Measurements from ENCODE around the gene USP7. TPM values are rescaled to one million over a fixed set of nuclear protein-coding genes. Genes with fewer than 3 reads are reported as not detected.

The USP7 gene
- total RNA-seq, 2 experiments from 2014 or later = 155 to 163 TPM

DNA sequence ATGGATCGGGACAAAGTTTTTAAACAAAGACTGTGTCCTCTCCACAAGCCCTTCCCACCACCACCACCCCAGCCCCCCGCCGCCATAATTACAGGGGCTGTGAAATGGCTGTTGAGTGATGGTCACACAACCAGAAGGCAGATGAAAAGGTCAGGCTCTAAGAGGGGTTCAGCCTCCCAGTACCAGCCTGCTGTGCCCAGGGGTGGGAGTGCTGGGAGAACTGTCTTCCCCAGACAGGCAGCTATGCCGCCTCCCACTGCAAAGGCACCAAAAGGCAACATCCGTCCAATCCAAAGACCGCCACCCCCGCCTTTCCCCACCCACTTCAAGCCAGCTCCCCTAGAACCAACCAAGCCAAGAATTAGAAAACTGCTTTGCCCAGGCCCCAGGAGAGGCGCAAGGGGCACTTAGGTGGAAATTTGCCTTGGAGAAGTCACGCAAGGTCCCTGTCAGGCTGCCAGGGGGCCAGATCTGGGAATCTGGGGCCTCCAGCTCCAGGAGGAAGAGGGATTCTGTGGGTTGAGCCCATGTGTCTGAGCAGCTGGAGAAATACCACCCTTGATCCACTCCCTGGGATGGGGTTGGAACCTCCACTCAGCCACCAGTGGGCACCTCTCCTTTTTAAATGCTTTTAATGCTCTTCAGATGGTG is 109.3 kb downstream of the USP7 start:
- ChIA-PET POLR2A (interaction anchor here (0.5 to 9.0 kb wide), 3 partner anchors 12 to 175 kb away, joined by 3 to 99 read pairs (median 4); partner anchors contain the start of gene CARHSP1), CTCF (interaction anchor here (0.9 to 2.2 kb wide), 5 partner anchors 10 to 27 kb away, joined by 3 to 13 read pairs (median 7); partner anchors contain the start of gene CARHSP1)
- TF ChIP-seq, protein P1, sequence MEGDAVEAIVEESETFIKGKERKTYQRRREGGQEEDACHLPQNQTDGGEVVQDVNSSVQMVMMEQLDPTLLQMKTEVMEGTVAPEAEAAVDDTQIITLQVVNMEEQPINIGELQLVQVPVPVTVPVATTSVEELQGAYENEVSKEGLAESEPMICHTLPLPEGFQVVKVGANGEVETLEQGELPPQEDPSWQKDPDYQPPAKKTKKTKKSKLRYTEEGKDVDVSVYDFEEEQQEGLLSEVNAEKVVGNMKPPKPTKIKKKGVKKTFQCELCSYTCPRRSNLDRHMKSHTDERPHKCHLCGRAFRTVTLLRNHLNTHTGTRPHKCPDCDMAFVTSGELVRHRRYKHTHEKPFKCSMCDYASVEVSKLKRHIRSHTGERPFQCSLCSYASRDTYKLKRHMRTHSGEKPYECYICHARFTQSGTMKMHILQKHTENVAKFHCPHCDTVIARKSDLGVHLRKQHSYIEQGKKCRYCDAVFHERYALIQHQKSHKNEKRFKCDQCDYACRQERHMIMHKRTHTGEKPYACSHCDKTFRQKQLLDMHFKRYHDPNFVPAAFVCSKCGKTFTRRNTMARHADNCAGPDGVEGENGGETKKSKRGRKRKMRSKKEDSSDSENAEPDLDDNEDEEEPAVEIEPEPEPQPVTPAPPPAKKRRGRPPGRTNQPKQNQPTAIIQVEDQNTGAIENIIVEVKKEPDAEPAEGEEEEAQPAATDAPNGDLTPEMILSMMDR (IDR thresholded peaks at IDR 0.05) = no peak
- H3K4me1 Mint-ChIP-seq (ENCODE audit: low read depth) = peaks cover 39% of the 10 kb centered on the region
- H3K9me3 Mint-ChIP-seq = no peaks in the 10 kb centered on the region
- peaks cover 62% of the 10 kb centered on the region for H3K36me3 Mint-ChIP-seq (ENCODE audit: low read depth)
- intact Hi-C loops (cut with micrococcal nuclease) = no loop called here
- DNase-seq (no peak), ATAC-seq (no peak)
- H3K4me3 Mint-ChIP-seq = no peak overlapping the region
- no peaks in the 10 kb centered on the region for H3K27me3 Mint-ChIP-seq
- no peak overlapping the region for H3K27ac Mint-ChIP-seq

DNA sequence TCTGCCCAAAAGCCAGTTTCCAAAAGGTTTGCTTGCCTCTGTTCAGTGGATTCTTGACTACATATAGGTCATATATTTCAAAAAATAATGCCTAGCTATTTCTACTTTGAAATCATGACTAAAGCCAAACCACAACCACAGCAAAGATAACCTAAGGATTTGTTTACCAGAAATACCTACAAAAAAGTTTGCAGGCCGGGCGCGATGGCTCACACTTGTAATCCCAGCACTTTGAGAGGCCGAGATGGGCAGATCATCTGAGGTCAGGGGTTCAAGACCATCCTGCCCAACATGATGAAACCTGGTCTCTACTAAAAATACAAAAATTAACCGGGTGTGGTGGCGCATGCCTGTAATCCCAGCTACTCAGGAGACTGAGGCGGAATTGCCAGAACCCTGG is 110.1 kb downstream of the USP7 start:
- H3K36me3 Mint-ChIP-seq (ENCODE audit: low read depth) = peaks cover 62% of the 10 kb centered on the region
- TF ChIP-seq, protein P1 (IDR thresholded peaks at IDR 0.05) = no peak
- intact Hi-C loops (cut with micrococcal nuclease) = no loop called here
- H3K4me3 Mint-ChIP-seq = no peak overlapping the region
- H3K27me3 Mint-ChIP-seq = no peaks in the 10 kb centered on the region
- no peaks in the 10 kb centered on the region for H3K9me3 Mint-ChIP-seq
- H3K27ac Mint-ChIP-seq = peak overlapping the region; percentile 23
- ATAC-seq (no peak), DNase-seq (peak; percentile 12)
- H3K4me1 Mint-ChIP-seq (ENCODE audit: low read depth) = peaks cover 39% of the 10 kb centered on the region
- ChIA-PET POLR2A (interaction anchor here (0.6 to 9.0 kb wide), 2 partner anchors 13 to 400 kb away, joined by 3 to 99 read pairs; partner anchors contain the start of gene CARHSP1), CTCF (interaction anchor here (1.6 to 2.2 kb wide), 2 partner anchors 15 to 27 kb away, joined by 7 read pairs; partner anchors contain the start of gene CARHSP1)

DNA sequence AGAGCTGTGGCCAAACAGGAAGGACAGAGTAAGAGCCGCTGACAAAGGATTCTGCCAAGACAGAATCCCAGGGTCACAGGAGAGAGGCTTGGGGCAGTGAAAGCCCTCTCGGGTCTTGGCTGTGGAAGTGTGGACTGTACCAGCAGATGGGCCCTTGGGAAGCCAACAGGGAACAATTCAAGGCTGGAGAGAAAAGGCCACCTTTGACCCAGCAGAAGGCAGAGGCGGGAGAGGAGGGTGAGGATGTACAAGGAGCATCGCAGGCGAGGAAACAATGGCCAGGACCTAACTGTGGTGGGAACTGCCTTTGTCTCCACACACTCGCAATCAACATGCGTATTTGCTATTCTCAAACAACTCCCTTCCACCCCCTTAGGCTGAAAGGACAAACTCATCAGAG is 110.6 kb downstream of the USP7 start:
- H3K36me3 Mint-ChIP-seq (ENCODE audit: low read depth) = peaks cover 58% of the 10 kb centered on the region
- POLR2A ChIA-PET = interaction anchor here (0.6 to 9.0 kb wide), 2 partner anchors 13 to 400 kb away, joined by 3 to 99 read pairs; partner anchors contain the start of gene CARHSP1
- intact Hi-C loops (cut with micrococcal nuclease) = no loop called here
- H3K4me1 Mint-ChIP-seq (ENCODE audit: low read depth) = peaks cover 39% of the 10 kb centered on the region
- H3K4me3 Mint-ChIP-seq = no peak overlapping the region
- DNase-seq = no peak
- H3K9me3 Mint-ChIP-seq = no peaks in the 10 kb centered on the region
- CTCF ChIA-PET = interaction anchor here (1.6 kb wide), 1 partner anchor 27 kb away, joined by 7 read pairs; no protein-coding TSS in a partner anchor
- TF ChIP-seq, protein P1 (IDR thresholded peaks at IDR 0.05) = no peak
- no peak for ATAC-seq
- H3K27me3 Mint-ChIP-seq = no peaks in the 10 kb centered on the region
- H3K27ac Mint-ChIP-seq = peak overlapping the region; percentile 55

DNA sequence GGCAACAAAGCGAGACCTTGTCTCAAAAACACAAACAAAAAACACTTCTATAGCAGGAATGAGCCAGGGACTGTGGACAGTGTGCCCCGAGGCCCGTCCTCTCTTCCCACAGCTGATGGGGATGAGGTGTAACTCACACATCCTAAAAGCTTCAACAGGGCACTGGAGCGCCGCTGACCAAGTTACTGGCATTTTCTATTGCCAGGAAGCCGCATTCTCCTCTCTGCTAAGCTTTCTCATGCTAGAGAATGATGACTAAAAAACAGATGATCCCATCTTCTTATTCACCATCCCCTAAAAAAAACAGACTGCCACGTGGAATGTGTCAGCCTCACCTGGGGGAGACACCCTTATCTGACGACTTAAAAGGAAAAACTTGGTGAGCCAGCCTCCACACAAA is 111.2 kb downstream of the USP7 start:
- DNase-seq (no peak), ATAC-seq (no peak)
- TF ChIP-seq, protein P1 (IDR thresholded peaks at IDR 0.05) = no peak
- ChIA-PET CTCF (no interaction called here), POLR2A (interaction anchor here (1.5 to 9.0 kb wide), 2 partner anchors 14 to 44 kb away, joined by 3 to 99 read pairs; partner anchors contain the start of gene CARHSP1)
- intact Hi-C loops (cut with micrococcal nuclease) = no loop called here
- H3K36me3 Mint-ChIP-seq (ENCODE audit: low read depth) = peaks cover 54% of the 10 kb centered on the region
- no peak overlapping the region for H3K4me3 Mint-ChIP-seq
- H3K4me1 Mint-ChIP-seq (ENCODE audit: low read depth) = peaks cover 37% of the 10 kb centered on the region
- H3K27ac Mint-ChIP-seq = peak overlapping the region; percentile 55
- H3K27me3 Mint-ChIP-seq = no peaks in the 10 kb centered on the region
- H3K9me3 Mint-ChIP-seq = no peaks in the 10 kb centered on the region

Data from activated CD8-positive, alpha-beta T cell treated with anti-CD3 and anti-CD28 coated beads for 36 hours (primary cell).